ENCODE measurements around the gene PDCD1.
"Not testable (repeated sequence)": the region's sequence is repeated elsewhere in the genome, so short reads cannot be mapped to it uniquely, and the experiment has no call there.

Gene PDCD1

GRCh38 chr2:241849616-241850543 is 8.8 kb downstream of the PDCD1 start:
- no peak for DNase-seq

DNA sequence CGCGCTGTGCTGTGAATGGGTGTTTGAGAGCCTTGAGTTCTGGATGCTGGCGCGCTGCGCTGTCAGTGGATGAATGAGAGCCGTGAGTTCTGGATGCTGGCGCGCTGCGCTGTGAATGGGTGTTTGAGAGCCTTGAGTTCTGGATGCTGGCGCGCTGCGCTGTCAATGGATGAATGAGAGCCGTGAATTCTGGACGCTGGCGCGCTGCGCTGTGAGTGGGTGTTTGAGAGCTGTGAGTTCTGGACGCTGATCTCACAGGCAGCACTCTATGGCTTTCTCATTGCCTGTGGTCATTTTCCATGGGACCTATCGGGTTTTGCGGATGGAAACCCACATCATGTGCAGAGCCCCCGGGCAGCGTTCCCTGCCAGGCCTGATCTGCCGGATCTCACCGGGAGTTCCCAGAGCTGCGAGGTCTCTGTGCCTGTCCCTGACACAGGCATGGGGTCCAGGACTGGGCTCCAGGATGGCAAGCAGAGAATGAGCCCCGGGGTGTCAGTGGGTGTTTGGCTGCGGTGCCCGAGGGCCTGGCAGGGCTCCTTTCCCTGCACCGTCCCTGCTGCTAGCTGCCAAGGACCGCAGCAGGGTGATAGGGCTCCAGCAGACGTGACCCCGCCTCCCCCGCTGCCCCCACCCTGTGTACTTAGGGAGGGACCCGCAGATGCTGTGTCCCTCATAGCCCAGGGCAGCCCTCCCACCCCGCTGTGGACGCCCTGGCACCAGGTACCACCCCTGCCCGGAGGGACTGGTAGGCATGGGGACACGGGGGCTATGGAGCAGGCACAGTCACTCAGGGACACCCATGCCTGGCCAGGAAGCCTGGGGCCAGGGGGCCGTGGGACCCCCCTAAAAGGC is 9.7 kb downstream of the PDCD1 start:
- no peak for DNase-seq

DNA sequence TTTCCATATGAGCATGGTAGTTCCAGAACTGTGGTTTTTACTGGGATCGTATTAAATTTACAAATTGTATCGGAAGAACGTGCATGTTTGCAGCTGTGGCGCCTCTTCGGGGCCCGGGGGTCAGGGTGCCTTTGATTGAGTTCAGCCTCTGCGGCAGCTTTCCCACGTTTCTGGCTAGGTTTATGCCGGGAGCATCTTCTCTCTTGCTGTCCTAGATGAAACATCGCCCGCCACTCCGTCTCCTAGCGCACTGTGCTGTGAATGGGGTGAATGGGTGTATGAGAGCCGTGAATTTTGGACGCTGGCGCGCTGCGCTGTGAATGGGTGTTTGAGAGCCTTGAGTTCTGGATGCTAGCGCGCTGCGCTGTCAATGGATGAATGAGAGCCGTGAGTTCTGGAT is 12.3 kb downstream of the PDCD1 start:
- no peak for DNase-seq

DNA sequence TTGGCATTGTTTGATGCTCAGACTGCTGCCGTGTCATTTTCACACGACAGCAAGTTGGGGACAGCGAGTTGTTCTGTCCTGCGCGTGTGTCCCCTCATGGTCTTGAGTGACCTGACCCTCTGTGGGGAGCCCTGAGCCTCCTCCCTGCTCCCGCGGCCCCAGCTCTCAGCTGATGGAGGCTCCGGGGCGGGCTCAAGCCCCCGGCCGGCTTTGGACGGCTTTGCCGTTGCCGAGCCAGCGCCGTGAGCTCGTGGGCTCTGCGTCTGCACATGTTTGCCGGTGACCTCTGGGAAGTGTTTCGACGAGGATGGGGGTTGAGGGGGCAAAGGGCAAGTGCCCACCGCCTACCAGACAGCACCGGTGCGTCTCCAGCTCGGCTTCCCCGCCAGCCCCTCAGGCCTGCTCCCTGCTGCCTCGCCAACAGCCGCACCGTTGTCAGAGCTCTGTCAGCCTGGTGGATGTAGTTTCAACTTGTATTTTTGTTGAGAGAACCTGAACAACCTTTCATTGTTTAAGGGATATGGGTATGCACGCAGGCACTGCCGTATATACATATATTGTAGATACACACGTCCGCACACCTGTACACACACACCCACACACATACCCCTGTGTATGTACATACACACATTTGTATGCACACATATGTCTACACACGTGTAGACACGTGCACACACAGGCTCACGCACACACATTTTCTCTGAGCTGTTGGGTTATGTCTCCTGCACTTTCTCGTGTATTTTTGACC is 13.7 kb downstream of the PDCD1 start:
- DNase-seq = no peak

- DNase-seq = peak; percentile 46
Measured at GRCh38 chr2:241844066-241844728, 14.5 kb downstream of the PDCD1 start.

DNA sequence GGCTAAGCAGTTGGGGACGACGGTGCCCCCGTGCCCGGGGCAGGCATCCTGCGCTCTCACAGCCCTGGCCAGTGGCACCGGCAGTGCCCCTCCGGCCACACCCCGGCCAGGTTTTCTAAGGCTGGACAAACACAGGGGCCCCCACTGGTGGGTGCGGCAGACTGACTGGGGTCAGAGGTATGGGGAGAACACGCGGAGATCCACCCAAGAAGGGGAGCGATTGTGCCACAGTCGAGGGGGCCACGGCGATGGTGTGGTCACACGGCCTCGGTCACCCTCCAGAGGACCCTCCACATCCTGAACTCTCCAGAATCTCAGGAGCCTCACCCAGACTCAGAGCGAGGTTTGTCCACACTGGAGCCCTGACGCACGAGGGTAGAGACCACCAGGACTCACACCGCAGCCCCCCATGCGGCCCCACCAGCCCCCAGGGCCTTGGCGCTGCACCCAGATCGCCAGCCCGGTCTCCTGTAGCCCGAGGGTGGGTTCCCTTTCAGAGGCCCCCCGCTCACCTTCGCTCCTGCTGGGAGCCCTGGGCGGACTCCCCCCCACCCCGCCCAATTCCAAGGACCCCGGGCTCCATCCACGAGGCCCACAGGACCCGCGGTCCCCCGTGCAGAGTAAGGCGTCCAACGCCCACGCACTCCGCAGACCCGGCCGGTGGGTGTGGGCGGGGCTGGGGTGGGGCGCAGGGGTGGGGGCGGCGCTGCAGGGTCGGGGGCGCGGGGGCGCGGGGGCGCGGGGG is 15.2 kb downstream of the PDCD1 start:
- DNase-seq = no peak

GRCh38 chr2:241842620-241843211 is 16.0 kb downstream of the PDCD1 start:
- no peak for DNase-seq

DNA sequence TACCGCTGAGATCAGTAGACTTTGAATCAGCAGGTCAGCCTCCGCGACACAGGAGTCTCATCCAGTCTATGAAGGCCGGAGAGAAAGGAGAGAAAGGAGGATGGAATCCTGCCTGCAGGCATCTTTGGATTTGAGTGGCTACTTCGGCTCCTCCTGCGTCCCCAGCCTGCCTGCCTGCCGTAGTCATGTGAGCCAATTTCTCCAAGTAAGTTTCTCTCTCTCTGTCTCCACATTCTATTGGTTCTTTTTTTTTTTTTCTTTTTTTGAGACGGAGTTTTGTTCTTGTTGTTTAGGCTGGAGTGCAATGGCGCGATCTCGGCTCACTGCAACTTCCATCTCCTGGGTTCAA is 16.7 kb downstream of the PDCD1 start:
- DNase-seq = no peak

DNA sequence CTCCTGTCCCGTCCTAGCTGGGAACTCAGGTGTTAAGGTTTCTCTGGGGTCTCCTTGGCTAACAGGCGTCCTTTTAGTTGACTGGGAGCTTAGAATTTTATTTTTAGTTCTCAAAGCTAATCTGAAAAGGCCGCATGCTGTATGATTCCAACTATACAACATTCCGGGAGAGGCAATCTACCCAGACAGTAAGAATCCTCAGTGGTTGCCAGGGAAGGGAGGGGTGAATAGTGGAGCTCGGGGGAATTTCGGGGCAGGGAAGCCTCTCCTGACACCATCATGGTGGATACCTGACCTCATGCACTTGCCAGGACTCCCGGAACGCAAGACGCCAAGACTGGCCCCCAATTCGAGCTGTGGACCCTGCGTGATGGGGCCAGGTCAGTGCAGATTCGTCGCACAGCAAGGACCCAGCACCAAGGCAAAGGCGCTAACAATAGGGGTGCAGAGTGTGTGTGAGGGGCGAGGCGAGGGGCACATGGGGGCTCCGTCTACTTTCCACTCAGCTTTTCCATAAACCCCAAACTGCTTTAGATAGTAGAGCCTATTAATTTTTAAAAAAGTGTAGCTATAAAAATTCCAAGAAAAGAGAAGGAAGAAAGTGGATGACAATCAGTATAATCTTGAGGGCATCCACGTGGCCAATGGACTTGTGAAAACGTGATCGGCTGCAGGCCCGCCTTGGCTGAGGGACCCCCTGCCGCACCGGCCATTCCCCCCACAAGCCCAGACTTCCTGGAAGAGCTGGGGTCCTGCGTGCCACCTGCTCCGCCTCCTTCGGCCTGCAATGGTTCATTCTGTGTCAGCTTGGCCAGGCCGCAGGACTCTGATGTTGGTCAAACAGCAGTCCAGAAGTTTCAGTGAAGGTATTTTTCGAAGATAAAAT is 17.3 kb downstream of the PDCD1 start:
- DNase-seq = no peak

DNA sequence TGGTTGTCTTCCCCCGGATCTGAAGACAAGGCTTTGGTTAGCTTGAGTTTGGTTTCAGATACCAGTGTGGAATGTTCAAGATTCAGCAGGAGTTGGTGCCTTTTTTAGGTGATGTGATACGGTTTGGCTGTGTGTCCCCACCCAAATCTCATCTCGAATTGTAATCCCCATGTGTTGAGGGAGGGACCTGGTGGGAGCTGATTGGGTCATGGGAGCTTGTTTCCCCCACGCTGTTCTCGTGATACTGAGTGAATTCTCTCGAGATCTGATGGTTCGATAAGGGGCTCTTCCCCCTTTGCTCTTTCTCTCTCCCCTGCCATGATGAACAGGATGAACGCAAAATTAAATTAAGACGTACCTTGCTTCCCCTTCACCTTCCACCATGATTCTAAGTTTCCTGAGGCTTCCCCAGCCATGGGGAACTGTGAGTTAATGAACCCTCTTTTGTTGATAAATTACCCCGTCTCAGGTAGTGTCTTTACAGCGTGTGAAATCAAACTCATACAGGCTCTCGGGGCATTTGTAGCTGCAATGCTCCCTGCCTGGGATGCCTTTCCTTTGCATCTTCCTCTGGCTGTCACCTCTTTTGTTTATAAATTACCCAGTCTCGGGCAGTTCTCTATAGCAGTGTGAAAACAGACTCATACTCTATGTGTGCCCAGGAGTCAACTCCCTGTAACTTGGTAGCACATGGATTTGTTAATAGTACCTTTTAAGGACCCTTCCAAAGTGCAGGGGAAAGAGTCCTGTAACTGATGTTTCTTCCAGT is 21.3 kb downstream of the PDCD1 start:
- DNase-seq = no peak

GRCh38 chr2:241836292-241836691 is 22.4 kb downstream of the PDCD1 start:
- DNase-seq = no peak

DNA sequence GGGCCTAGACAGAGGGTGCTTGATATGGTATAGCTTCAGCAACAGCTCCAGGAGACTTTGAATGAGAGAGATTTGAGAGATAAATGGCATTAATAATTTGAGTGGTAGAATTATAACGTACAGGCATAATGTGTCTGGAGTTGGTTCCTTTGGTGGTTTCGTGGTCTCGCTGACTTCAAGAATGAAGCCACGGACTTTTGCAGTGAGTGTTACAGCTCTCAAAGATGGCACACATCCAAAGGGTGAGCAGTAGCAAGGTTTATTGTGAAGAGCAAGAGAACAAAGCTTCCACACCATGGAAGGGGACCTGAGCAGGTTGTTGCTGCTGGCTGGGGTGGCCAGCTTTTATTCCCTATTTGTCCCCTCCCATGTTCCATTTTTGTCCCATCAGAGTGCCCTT is 23.1 kb downstream of the PDCD1 start:
- DNase-seq = no peak

- no peak for DNase-seq
Measured at GRCh38 chr2:241834527-241835210, 24.0 kb downstream of the PDCD1 start.

- DNase-seq = not testable (repeated sequence)
Measured at GRCh38 chr2:241833756-241834526, 24.8 kb downstream of the PDCD1 start.

GRCh38 chr2:241833101-241833663 is 25.5 kb downstream of the PDCD1 start:
- no peak for DNase-seq

- no peak for DNase-seq
Measured at GRCh38 chr2:241827394-241827793, 31.3 kb downstream of the PDCD1 start.

- DNase-seq = not testable (repeated sequence)
Measured at GRCh38 chr2:241823531-241824437, 34.9 kb downstream of the PDCD1 start.

Measured in NCI-H345 (cell line).